Measurements from ENCODE around the gene FIG4.
"Not testable (repeated sequence)": the region's sequence is repeated elsewhere in the genome, so short reads cannot be mapped to it uniquely, and the experiment has no call there.

GRCh38 chr6:109708099-109708498 is 17.0 kb downstream of the FIG4 start:
- not testable (repeated sequence) for TF ChIP-seq CTCF (optimal IDR thresholded peaks at IDR 0.05 in 1 of 3, IDR thresholded peaks at IDR 0.05 in 1 of 3, conservative IDR thresholded peaks at IDR 0.05 in 1 of 3; ENCODE audit: extremely low read depth in 1 of 3, insufficient read depth in 2 of 3, low read length in 3 of 3); EZH2 (IDR thresholded peaks at IDR 0.05; ENCODE audit: low read length)
